ENCODE data around the gene SYT4. TPM values are rescaled to one million over a fixed set of nuclear protein-coding genes. Genes with fewer than 3 reads are reported as not detected.

Gene SYT4
- total RNA-seq, 1 experiment from 2014 or later = not detected

DNA sequence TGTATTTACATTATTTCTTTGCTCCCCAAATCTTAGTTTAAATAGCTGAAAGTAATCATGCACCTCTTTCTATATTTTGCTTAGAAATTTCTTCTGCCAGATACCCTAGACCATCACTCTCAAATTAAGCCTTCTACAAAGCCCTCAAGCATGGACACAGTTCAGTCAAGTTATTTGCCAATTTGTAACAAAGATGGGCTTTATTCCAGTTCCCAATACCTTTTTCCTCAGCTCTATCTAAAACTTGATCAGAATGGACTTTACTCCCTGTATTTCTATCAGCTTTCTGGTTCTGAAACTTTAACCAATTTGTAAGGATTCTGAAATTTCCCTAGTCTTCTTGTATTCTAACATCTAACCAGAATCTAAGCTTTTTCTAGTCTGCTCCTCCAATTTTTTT, 56.6 kb downstream of the SYT4 start:
- Histone ChIP-seq H3K27ac (ENCODE audit: low read length) (no peak overlapping the region), H3K79me2 (ENCODE audit: low read length) (no peaks in the 10 kb centered on the region), H3K9me3 (ENCODE audit: low read length) (no peaks in the 10 kb centered on the region), H3K4me3 (ENCODE audit: low read length) (no peak overlapping the region), H3K27me3 (ENCODE audit: low read length) (no peaks in the 10 kb centered on the region), H3K4me2 (ENCODE audit: low read length) (no peak overlapping the region), H3K36me3 (ENCODE audit: low read depth, low read length) (no peaks in the 10 kb centered on the region), H2AFZ (ENCODE audit: low read length) (no peak overlapping the region), H3K9me2 (replicated peaks; ENCODE audit: low read length) (no peaks in the 10 kb centered on the region), H4K20me1 (ENCODE audit: low read length) (no peaks in the 10 kb centered on the region), H3K9ac (ENCODE audit: low read length) (no peak overlapping the region), H3K4me1 (ENCODE audit: insufficient read depth, low read length) (no peaks in the 10 kb centered on the region), H3F3A (ENCODE audit: low read length, unreplicated experiment) (no peaks in the 10 kb centered on the region)
- ATAC-seq (no peak), DNase-seq (no peak)
- POLR2A ChIA-PET (ENCODE audit: unreplicated experiment) = no interaction called here
- CTCF ChIA-PET = no interaction called here
- no TSS peak for BruUV-seq (replicated peaks)
- TF ChIP-seq EZH2 (IDR thresholded peaks at IDR 0.05; ENCODE audit: low read length, unreplicated experiment) = no peak
- TF ChIP-seq, protein P1, sequence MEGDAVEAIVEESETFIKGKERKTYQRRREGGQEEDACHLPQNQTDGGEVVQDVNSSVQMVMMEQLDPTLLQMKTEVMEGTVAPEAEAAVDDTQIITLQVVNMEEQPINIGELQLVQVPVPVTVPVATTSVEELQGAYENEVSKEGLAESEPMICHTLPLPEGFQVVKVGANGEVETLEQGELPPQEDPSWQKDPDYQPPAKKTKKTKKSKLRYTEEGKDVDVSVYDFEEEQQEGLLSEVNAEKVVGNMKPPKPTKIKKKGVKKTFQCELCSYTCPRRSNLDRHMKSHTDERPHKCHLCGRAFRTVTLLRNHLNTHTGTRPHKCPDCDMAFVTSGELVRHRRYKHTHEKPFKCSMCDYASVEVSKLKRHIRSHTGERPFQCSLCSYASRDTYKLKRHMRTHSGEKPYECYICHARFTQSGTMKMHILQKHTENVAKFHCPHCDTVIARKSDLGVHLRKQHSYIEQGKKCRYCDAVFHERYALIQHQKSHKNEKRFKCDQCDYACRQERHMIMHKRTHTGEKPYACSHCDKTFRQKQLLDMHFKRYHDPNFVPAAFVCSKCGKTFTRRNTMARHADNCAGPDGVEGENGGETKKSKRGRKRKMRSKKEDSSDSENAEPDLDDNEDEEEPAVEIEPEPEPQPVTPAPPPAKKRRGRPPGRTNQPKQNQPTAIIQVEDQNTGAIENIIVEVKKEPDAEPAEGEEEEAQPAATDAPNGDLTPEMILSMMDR (conservative IDR thresholded peaks at IDR 0.05; ENCODE audit: low read depth, low read length) = no peak
- no peak for TF ChIP-seq EZH2phosphoT487 (IDR thresholded peaks at IDR 0.05; ENCODE audit: borderline replicate concordance, low read length)
- intact Hi-C loops (cut with micrococcal nuclease) = no loop called here

Other genes with a start within 250 kb of the SYT4 start
- gene RIT2, start 161.8 kb downstream of the SYT4 start, total RNA-seq (2014; rRNA removed) = not detected in 2 replicates